ENCODE measurements around the gene BTBD19. TPM values are rescaled to one million over a fixed set of nuclear protein-coding genes. Genes with fewer than 3 reads are reported as not detected.

Gene BTBD19
- total RNA-seq, 1 experiment from 2014 or later, result 11.6 TPM

- ChIA-PET CTCF (no interaction called here), RAD21 (ENCODE audit: low non-redundant PET in 1 of 2, low total read pairs in 2 of 2, uncharacterized antibody in 2 of 2, unreplicated experiment in 2 of 2) (no interaction called here), POLR2A (interaction anchor here (3.3 kb wide), 1 partner anchor 13 kb away, joined by 18 read pairs; no protein-coding TSS in a partner anchor)
- no peak overlapping the region for H2AFZ ChIP-seq (ENCODE audit: low read depth, low read length, poor library complexity, severe bottlenecking)
- H3K9me3 ChIP-seq (ENCODE audit: control insufficient read depth in 1 of 2, insufficient read depth in 1 of 2, low read depth in 1 of 2, low read length in 2 of 2), result no peaks in the 10 kb centered on the region
- ATAC-seq (no peak), DNase-seq (ENCODE audit: low read depth, low spot score) (no peak)
- H3K4me3 ChIP-seq (replicated peaks in 1 of 2; ENCODE audit: low read depth in 1 of 2, low read length in 2 of 2), result no peak overlapping the region
- no peak overlapping the region for H3K9ac ChIP-seq (ENCODE audit: low read length)
- H3K4me2 ChIP-seq (ENCODE audit: low read length), result no peak overlapping the region
- H3K27ac ChIP-seq (ENCODE audit: low read depth, low read length), result no peak overlapping the region
- H4K20me1 ChIP-seq (ENCODE audit: insufficient read depth), result no peaks in the 10 kb centered on the region
- no peak for TF ChIP-seq FOSL1 (IDR thresholded peaks at IDR 0.05; ENCODE audit: low read depth)
- intact Hi-C loops (cut with micrococcal nuclease), result no loop called here
- H3K27me3 ChIP-seq (ENCODE audit: insufficient read depth, low read length), result no peaks in the 10 kb centered on the region
- H3K36me3 ChIP-seq (ENCODE audit: control insufficient read depth in 1 of 2, insufficient read depth in 2 of 2, low read length in 2 of 2), result no peaks in the 10 kb centered on the region
- no peaks in the 10 kb centered on the region for H3K79me2 ChIP-seq (ENCODE audit: insufficient read depth, low read length)
- BruUV-seq (replicated peaks), result no TSS peak
- H3K4me1 ChIP-seq (ENCODE audit: control insufficient read depth in 1 of 2, insufficient read depth in 2 of 2, low read length in 2 of 2), result peaks cover 0 to 10% of the 10 kb centered on the region in 2 experiments; a peak in 1 of 4 replicates
- no peaks in the 10 kb centered on the region for H3K9me2 ChIP-seq (ENCODE audit: insufficient read depth)
Measured at GRCh38 chr1:44831516-44831915, 23.2 kb downstream of the BTBD19 start.

GRCh38 chr1:44832056-44832705, 23.9 kb downstream of the BTBD19 start:
- H4K20me1 ChIP-seq (ENCODE audit: insufficient read depth), result no peaks in the 10 kb centered on the region
- no peak overlapping the region for H3K4me3 ChIP-seq (replicated peaks in 1 of 2; ENCODE audit: low read depth in 1 of 2, low read length in 2 of 2)
- no peak overlapping the region for H3K27ac ChIP-seq (ENCODE audit: low read depth, low read length)
- no peak for ATAC-seq
- ChIA-PET CTCF (no interaction called here), RAD21 (ENCODE audit: low non-redundant PET in 1 of 2, low total read pairs in 2 of 2, uncharacterized antibody in 2 of 2, unreplicated experiment in 2 of 2) (no interaction called here), POLR2A (interaction anchor here (3.3 kb wide), 1 partner anchor 13 kb away, joined by 18 read pairs; no protein-coding TSS in a partner anchor)
- H3K4me2 ChIP-seq (ENCODE audit: low read length), result no peak overlapping the region
- H3K27me3 ChIP-seq (ENCODE audit: insufficient read depth, low read length), result no peaks in the 10 kb centered on the region
- TF ChIP-seq TCF7L2 (IDR thresholded peaks at IDR 0.05; ENCODE audit: borderline replicate concordance, extremely low read depth, insufficient read depth, insufficient read length) (no peak), SRF (IDR thresholded peaks at IDR 0.05; ENCODE audit: low read depth) (no peak), ZFX (IDR thresholded peaks at IDR 0.05) (no peak), CBX3 (IDR thresholded peaks at IDR 0.05; ENCODE audit: low read depth) (no peak), POLR2A (IDR thresholded peaks at IDR 0.05; ENCODE audit: borderline replicate concordance, extremely low read depth, insufficient read depth, insufficient read length) (no peak), POLR2AphosphoS5 (IDR thresholded peaks at IDR 0.05; ENCODE audit: low read depth, low read length) (no peak), EZH2phosphoT487 (IDR thresholded peaks at IDR 0.05; ENCODE audit: borderline replicate concordance) (no peak), FOSL1 (IDR thresholded peaks at IDR 0.05; ENCODE audit: low read depth) (no peak), CEBPB (IDR thresholded peaks at IDR 0.05; ENCODE audit: low read depth) (no peak), RAD21 (IDR thresholded peaks at IDR 0.05; ENCODE audit: low read depth) (no peak), SP1 (IDR thresholded peaks at IDR 0.05; ENCODE audit: low read depth) (no peak)
- TF ChIP-seq, protein P1, sequence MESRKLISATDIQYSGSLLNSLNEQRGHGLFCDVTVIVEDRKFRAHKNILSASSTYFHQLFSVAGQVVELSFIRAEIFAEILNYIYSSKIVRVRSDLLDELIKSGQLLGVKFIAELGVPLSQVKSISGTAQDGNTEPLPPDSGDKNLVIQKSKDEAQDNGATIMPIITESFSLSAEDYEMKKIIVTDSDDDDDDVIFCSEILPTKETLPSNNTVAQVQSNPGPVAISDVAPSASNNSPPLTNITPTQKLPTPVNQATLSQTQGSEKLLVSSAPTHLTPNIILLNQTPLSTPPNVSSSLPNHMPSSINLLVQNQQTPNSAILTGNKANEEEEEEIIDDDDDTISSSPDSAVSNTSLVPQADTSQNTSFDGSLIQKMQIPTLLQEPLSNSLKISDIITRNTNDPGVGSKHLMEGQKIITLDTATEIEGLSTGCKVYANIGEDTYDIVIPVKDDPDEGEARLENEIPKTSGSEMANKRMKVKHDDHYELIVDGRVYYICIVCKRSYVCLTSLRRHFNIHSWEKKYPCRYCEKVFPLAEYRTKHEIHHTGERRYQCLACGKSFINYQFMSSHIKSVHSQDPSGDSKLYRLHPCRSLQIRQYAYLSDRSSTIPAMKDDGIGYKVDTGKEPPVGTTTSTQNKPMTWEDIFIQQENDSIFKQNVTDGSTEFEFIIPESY (IDR thresholded peaks at IDR 0.05; ENCODE audit: extremely low read depth, insufficient replicate concordance, low read length), result no peak
- H3K4me1 ChIP-seq (ENCODE audit: control insufficient read depth in 1 of 2, insufficient read depth in 2 of 2, low read length in 2 of 2), result peaks cover 0 to 10% of the 10 kb centered on the region in 2 experiments; a peak in 1 of 4 replicates
- no TSS peak for BruUV-seq (replicated peaks)
- no peak overlapping the region for H3K9ac ChIP-seq (ENCODE audit: low read length)
- H3K9me2 ChIP-seq (ENCODE audit: insufficient read depth), result no peaks in the 10 kb centered on the region
- no peak overlapping the region for H2AFZ ChIP-seq (ENCODE audit: low read depth, low read length, poor library complexity, severe bottlenecking)
- no peaks in the 10 kb centered on the region for H3K79me2 ChIP-seq (ENCODE audit: insufficient read depth, low read length)
- H3K9me3 ChIP-seq (ENCODE audit: control insufficient read depth in 1 of 2, insufficient read depth in 1 of 2, low read depth in 1 of 2, low read length in 2 of 2), result no peaks in the 10 kb centered on the region
- no peaks in the 10 kb centered on the region for H3K36me3 ChIP-seq (ENCODE audit: control insufficient read depth in 1 of 2, insufficient read depth in 2 of 2, low read length in 2 of 2)
- DNase-seq (ENCODE audit: low read depth, low spot score), result no peak
- intact Hi-C loops (cut with micrococcal nuclease), result no loop called here

All from HCT116 (cell line).